GM21526 (cell line): ENCODE measurements around the gene USP40.
"Not testable (repeated sequence)": the region's sequence is repeated elsewhere in the genome, so short reads cannot be mapped to it uniquely, and the experiment has no call there.

Experiments used
- ATAC-seq: cut with Tn5 transposase; IDR thresholded peaks from one replicate; pipeline ENCODE4 v1.9.1; 2021; ENCODE audit warnings: moderate library complexity; ENCODE audit not compliant: unreplicated experiment, low FRiP score

The USP40 gene, protein sequence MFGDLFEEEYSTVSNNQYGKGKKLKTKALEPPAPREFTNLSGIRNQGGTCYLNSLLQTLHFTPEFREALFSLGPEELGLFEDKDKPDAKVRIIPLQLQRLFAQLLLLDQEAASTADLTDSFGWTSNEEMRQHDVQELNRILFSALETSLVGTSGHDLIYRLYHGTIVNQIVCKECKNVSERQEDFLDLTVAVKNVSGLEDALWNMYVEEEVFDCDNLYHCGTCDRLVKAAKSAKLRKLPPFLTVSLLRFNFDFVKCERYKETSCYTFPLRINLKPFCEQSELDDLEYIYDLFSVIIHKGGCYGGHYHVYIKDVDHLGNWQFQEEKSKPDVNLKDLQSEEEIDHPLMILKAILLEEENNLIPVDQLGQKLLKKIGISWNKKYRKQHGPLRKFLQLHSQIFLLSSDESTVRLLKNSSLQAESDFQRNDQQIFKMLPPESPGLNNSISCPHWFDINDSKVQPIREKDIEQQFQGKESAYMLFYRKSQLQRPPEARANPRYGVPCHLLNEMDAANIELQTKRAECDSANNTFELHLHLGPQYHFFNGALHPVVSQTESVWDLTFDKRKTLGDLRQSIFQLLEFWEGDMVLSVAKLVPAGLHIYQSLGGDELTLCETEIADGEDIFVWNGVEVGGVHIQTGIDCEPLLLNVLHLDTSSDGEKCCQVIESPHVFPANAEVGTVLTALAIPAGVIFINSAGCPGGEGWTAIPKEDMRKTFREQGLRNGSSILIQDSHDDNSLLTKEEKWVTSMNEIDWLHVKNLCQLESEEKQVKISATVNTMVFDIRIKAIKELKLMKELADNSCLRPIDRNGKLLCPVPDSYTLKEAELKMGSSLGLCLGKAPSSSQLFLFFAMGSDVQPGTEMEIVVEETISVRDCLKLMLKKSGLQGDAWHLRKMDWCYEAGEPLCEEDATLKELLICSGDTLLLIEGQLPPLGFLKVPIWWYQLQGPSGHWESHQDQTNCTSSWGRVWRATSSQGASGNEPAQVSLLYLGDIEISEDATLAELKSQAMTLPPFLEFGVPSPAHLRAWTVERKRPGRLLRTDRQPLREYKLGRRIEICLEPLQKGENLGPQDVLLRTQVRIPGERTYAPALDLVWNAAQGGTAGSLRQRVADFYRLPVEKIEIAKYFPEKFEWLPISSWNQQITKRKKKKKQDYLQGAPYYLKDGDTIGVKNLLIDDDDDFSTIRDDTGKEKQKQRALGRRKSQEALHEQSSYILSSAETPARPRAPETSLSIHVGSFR

DNA sequence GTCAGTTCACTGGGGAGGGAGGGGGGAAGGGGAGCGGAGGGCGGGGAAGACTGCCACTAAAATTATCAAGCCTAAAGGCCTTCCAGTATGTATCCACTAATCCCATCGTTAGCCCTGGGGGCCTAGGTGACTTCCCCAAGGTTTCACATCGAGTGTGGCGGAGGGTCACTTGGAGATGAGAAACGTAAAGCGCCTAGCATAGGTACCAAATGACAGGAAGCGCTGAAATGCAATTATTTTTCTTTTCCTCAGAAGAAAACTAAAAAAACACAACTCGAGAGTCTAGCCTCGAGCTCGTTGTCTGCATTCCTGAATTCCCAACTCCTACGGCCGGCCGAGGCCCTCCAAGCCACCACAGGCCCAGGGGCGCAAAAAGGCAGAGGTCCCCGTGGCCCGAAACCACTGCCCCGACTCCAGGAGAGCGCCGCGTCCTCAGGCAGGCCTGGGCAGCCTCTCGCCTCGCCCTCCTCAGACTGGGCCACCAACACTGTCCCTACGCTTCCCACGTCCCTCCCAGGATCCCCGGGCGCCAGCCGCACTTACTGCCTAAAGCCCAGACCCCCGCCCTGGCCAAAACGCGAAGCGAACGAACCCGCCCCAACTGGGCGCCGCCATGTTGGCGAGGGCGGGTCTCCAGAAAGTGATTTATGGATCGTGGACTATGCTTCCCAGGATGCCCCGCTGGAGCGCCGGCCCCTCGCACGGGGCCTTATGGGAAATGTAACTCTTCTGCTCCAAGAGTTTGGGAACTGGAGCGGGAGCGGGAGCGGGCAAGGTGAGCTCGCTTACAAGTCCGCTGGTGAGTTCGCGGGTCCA, at the start of gene USP40:
TSS of gene USP40 (minus strand) at position 642 of the 816 bp plus-strand sequence. CDS start 1,228 bp downstream, outside the sequence.
- ATAC-seq, result peak; percentile 75

DNA sequence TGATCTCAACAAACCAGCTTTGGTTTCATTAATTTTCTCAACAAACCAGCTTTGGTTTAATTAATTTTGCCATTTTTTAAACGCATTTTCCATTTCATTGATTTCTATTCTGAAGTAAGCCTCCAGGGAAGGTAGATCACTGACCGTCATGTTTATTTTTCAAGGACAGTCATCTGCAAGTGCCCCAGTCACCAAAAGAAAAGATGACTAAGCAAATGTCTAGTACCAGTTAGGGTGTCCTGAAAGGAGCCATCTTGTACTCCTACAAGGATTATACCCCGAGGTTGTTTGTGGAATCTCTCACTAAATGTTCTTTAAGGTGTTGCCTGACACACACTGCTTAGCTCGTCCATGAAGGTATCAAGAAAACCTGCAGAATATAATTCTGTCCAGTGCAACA, 44.7 kb upstream of the USP40 start:
- ATAC-seq, result no peak

DNA sequence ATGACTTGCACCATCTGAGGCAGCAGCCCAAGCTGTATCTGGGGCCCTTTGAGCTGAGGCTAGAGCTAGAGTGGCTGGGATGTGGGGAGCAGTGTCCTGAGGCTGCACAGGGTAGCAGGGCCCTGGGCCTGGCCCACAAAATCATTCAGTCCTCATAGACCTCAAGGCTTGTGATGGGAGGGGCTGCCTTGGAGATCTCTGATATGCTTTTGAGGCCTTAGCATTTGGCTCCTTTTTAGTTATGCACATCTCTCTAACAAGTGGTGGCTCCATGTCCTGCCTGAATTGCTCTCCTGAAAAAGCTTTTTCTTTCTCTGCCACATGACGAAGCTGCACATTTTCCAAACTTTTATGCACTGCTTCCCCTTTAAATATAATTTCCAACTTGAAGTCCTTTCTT, 39.1 kb upstream of the USP40 start:
- no peak for ATAC-seq

DNA sequence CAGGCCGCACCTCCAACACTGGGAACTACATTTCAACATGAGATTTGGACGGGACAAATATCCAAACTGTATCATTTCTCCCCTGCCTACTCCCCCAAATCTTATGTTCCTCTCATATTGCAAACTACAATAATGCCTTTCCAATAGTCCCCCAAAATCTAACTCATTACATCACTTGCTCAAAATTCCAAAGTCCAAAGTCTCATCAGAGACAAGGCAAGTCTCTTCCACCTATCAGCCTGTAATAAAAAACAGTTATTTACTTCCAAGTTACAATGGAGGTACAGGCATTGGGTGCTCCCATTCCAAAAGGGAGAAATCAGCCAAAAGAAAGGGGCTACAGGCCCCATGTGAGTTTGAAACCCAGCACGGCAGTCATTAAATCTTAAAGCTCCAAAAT, 38.2 kb upstream of the USP40 start:
- ATAC-seq, result no peak

DNA sequence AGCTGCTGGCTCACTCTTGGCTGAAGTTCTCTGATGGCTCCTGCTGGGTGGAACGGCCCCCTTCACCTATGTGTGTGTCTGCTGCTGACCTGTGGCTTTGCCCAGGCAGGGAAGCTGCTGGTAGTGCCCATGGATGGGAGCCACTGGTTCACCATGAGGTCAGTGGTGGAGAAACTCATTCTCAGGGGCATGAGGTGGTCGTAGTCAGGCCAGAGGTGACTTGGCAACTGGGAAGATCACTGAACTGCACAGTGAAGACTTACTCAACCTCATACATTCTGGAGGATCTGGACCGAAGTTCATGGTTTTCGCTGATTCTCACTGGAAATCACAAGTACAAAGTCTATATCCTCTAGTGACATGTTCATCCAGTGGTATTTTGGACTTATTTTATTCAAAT, 36.9 kb upstream of the USP40 start:
- ATAC-seq, result no peak

DNA sequence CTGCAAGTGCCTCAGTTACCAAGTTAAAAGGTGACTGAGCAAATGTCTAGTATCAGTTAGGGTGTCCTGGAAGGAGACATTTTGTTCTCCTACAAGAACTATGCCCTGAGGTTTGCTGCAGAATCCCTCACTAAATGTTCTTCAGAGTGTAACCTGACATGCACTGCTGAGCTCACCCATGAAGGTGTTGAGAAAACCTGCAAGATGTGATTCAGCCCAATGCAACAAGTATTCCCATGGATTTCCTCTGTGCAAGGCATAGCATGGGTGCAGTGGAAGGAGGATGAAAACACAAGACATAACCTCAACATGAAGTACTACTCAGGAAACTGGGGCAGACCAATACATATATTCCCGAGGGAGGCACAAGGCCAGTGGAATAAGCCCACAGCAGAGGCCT, 35.5 kb upstream of the USP40 start:
- no peak for ATAC-seq

DNA sequence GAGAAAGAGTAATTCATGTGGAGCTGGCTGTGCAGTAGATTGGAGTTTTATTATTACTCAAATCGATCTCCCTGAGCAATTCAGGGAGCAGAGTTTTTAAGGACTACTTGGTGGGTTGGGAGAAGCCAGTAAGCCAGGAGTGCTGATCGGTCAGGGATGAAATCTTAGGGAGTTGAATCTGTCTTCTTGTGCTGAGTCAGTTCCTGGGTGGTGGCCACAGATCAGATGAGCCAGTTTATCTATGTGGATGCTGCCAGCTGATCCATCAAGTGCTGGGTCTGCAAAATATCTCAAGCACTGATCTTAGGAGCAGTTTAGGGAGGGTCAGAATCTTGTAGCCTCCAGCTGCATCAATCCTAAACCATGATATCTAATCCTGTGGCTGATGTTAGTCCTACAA, 33.8 kb upstream of the USP40 start:
- ATAC-seq, result no peak

DNA sequence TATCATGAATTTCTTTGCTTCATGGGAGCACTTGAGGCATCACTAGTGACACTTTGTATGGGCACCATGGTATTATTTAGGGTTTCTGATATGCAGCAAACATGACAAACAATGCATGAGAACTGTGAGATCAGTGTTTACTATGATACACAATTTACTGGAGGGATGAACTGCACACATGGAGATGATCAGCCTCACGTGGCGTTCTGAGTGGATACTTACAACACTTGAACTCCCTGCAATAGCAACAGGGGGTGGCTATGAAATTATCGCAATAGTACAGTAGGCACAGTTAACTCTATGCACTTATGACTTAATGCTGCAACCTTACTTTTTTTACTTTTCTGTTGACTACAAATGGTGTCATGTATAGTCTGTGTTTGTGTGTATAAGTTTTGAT, 32.4 kb upstream of the USP40 start:
- no peak for ATAC-seq

DNA sequence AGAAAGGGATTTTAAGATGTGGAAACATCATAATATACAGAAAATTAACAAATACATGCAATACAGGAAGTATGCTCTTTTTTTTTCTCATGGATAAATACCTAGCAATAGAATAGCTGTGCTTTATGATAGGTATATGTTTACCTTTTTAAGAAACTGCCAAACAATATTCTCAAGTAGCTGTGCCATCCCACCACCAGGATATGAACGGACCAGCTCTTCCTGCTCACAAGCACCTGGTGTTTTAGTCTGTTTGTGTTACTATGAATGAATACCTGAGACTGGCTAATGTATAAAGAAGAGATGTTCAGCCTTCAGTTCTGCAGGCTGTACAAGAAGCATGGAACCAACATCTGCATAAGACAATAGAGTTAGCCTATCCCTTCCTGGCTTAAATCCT, 30.9 kb upstream of the USP40 start:
- no peak for ATAC-seq

DNA sequence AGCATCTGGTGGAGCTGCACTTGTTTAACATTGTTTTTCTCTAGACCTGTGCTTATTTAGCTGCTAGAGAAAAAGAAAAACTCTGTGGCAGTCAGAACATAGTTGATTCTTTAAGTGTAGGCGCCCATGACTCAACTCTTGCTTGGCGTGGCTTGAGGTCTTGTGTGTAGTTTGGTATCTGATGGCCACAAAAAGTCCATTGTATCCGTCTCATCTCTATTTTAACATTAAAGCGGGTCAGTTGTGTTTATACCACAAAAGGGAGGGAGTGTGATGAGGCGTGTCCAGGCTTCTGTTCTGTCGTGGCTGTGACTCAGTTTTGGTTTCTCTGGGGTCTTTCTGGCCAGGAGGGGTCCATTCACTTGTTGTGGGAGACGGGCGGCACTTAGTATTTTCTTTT, 26.6 kb upstream of the USP40 start:
- ATAC-seq, result no peak

DNA sequence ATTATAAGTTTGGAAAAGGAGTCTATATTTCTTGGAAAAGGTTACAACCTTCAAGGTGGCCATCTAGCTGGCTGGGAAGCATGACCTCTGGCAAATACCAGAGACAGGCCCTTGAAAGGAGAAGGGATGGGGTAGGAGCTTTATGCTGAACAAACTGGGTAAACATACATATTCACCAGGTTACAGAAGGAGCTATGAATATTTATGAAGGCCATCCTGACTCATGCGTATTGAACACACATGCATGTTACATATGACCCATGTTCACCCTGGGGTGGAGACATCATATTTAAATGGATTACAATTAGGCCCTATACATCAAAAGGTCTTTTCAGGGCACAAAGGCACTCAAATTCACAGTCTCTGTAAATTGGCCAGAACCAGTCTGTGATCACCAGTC, 26.1 kb upstream of the USP40 start:
- not testable (repeated sequence) for ATAC-seq

DNA sequence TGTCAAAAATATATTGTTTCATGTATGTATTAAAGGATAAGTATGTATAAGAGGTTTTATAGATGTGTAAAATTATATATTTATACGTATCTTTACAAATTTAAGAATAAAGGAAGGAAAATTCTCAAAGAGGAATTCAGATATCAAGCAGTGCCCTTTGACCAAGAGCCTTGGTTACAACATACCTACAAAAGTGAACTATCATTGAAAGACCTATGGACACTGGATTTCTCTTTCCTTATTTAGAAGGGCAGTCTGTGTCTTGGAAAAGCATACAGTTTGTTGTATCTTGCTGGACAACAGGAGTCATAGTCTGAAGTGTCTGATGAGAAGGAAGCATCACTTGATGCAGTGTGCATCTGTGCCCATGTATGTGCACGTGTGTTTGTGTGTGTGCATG, 21.8 kb upstream of the USP40 start:
- no peak for ATAC-seq

DNA sequence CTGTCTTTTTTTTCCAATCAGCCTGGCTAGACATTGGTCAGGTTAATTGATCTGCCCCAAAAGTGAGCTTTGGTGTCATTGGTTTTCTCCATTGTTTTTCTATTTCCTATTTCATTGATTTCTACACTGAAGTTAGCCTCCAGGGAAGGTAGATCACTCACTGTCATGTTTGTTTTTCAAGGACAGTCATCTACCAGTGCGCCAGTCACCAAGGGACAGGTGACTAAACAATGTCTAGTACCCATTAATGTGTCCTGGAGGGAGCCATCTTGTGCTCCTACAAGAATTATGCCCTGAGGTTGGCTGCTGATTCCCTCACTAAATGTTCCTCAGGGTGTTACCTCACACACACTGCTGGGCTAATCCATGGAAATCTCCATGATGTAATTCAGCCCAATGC, 17.6 kb upstream of the USP40 start:
- ATAC-seq, result no peak

DNA sequence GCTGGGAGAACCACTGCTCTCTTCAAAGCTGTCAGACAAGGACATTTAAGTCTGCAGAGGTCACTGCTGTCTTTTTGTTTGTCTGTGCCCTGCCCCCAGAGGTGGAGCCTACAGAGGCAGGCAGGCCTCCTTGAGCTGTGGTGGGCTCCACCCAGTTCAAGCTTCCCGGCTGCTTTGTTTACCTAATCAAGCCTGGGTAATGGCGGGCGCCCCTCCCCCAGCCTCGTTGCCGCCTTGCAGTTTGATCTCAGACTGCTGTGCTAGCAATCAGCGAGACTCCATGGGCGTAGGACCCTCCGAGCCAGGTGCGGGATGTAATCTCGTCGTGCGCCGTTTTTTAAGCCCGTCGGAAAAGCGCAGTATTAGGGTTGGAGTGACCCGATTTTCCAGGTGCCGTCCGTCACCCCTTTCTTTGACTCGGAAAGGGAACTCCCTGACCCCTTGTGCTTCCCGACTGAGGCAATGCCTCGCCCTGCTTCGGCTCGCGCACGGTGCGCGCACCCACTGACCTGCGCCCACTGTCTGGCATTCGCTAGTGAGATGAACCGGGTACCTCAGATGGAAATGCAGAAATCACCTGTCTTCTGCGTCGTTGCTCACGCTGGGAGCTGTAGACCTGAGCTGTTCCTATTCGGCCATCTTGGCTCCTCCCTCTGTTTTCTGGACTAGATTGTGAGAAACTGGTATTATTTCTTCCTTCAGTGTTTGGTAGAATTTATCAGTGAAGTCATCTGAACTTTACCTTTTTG, 16.8 kb upstream of the USP40 start:
- ATAC-seq, result not testable (repeated sequence)

DNA sequence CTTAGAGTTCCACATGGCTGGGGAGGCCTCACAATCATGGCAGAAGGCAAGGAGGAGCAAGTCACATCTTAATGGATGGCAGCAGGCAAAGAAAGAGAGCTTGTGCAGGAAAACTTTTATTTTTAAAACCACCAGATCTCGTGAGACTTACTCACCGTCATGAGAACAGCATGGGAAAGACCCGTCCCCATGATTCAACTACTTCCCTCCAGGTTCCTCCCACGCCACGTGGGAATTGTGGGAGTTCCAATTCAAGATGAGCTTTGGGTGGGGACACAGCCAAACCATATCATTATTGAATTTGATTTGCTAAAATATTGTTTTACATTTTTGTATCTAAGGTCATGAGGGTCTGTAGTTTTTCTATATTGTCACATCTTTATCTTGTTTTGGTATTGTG, 10.8 kb upstream of the USP40 start:
- not testable (repeated sequence) for ATAC-seq

DNA sequence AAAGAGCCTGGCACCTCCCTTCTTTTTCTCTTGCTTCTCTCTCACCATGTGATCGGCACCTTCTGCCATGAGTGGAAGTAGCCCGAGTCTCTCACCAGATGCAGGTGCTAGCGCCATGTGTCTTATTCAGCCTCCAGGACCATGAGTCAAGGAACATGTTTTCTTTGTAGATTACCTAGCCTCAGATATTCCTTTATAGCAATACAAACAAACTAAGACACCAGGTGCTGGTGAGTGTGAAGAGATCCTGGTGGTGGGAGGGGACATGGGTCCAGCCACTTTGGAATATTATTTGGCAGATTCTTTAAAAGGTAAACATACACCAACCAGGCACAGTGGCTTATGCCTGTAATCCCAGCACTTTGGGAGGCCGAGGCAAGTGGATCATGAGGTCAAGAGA, 5.9 kb upstream of the USP40 start:
- no peak for ATAC-seq

DNA sequence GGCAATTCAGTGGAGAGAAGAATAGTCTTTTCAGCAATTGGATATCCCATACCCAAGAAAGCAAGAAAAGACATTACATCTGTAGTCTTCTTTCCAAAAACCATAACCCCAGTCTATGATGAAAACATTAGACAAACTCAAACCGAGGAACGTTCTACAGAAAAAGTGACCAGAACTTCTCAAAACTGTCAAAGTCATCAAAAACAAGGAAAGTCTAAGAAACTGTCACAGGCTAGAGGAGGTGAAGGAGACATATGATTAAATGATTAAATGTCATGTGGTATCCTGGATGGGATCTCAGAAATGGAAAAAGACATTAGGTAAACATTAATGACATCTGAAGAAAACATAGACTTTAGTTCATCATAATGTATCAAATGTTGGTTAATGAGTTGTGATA, 4.9 kb upstream of the USP40 start:
- no peak for ATAC-seq

DNA sequence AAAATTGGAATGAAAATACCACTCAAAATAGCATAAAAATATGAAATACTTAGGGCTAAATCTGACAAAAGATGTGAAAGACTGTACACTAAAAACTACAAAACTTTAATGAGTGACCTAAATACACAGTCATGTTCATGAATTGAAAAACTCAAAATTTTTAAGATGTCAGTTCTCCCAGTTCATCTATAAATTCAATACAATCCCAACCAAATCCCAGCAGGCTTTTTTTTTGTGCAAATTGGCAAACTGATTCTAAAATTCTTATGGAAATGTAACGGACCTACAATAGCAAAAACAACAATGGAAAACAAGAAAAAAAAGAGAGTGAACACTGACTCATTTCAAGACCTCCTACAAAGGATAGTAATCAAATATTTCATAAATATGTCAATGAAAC, 4.4 kb upstream of the USP40 start:
- ATAC-seq, result no peak

DNA sequence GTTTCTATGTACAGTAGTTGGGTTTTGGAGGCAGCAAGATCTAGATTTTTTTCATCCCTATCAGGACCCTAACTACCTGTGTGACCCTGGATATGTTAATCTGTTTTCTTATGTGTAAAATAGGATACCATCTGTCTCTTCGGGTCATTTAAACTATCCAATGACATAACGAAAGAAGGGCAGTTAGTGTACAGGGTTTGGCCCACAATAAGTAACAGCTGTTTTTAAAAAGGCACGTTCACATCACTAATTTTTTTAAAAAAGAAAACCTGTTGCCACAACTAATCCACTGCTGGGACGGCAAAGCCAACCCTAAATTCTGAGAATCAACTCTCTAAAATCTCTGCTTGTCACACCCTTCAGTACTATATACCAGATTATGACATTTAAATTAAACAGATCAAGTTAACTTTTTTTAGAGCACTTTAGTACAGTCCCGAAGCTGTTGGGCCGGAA, 869 bp downstream of the USP40 start:
- peak; percentile 29 for ATAC-seq
